H1 (cell line): ENCODE results near the gene RBM17. TPM values are rescaled to one million over a fixed set of nuclear protein-coding genes. Genes with fewer than 3 reads are reported as not detected.

ENCODE experiments used
- CTCF ChIA-PET: fragments of 300-600 bp; sonication (Branson Sonifier 250); formaldehyde crosslinking; loops from one replicate; lab custom pipeline; 2021; ENCODE audit not compliant: partially characterized antibody; lab: Charles Lee
- POLR2A ChIA-PET: fragments of 300-600 bp; sonication (Branson Sonifier 250); formaldehyde crosslinking; loops from one replicate; lab custom pipeline; 2021; ENCODE audit warnings: inconsistent platforms; ENCODE audit not compliant: partially characterized antibody; lab: Charles Lee
- DNase-seq, 2 experiments: peaks; one replicate each; pipeline versions ENCODE4 v3.0.0 to v3.0.0-alpha.2; 2010 to 2022; ENCODE audit warnings: low spot score in 2 of 2, low read depth in 1 of 2, mixed read lengths in 1 of 2
- FAIRE-seq: peaks from 2 replicates; lab custom pipeline; 2011; peaks lifted over from hg19 to GRCh38; lab: Jason Lieb, UNC
- H2AFZ ChIP-seq: 2 replicates; pipeline ENCODE4 v1.8.1; 2012; ENCODE audit warnings: low read length, inconsistent platforms
- H2AK5ac ChIP-seq: 2 replicates; pipeline ENCODE4 v1.6.1; 2013; ENCODE audit warnings: low read depth, low read length
- H2BK120ac ChIP-seq: replicated peaks from 2 replicates; pipeline ENCODE3; 2013; ENCODE audit warnings: low read depth, low read length, inconsistent platforms
- H2BK12ac ChIP-seq: 2 replicates; pipeline ENCODE4 v1.6.1; 2013; ENCODE audit warnings: low read depth, low read length
- H2BK15ac ChIP-seq: 2 replicates; pipeline ENCODE4 v1.6.1; 2013; ENCODE audit warnings: low read length
- H2BK20ac ChIP-seq: 2 replicates; pipeline ENCODE4 v1.6.1; 2013; ENCODE audit warnings: low read length
- H2BK5ac ChIP-seq: 2 replicates; pipeline ENCODE4 v1.6.1; 2013; ENCODE audit warnings: low read depth, low read length
- H3K14ac ChIP-seq: 2 replicates; pipeline ENCODE4 v1.6.1; 2013; ENCODE audit warnings: inconsistent platforms; ENCODE audit not compliant: insufficient read length
- H3K18ac ChIP-seq: 2 replicates; pipeline ENCODE4 v1.6.1; 2013; ENCODE audit warnings: low read length; ENCODE audit errors: extremely low read depth
- H3K23ac ChIP-seq: 2 replicates; pipeline ENCODE4 v1.6.1; 2013; ENCODE audit warnings: inconsistent platforms; ENCODE audit not compliant: insufficient read length
- H3K23me2 ChIP-seq: 2 replicates; pipeline ENCODE4 v1.6.1; 2013; ENCODE audit warnings: low read depth, low read length
- H3K27ac ChIP-seq: 2 replicates; pipeline ENCODE4 v1.6.1; 2011; ENCODE audit warnings: low read depth, low read length, inconsistent platforms
- H3K27me3 ChIP-seq, 4 experiments: replicated peaks in 1 of 4; 1 replicate in 1 of 4; 2 replicates in 3 of 4; pipeline versions ENCODE4 v1.6.1 to v1.8.1; 2011 to 2013; ENCODE audit warnings: low read length in 3 of 4, mild to moderate bottlenecking in 3 of 4, inconsistent platforms in 2 of 4, mixed read lengths in 2 of 4, moderate library complexity in 1 of 4; ENCODE audit not compliant: control insufficient read depth in 3 of 4, insufficient read depth in 3 of 4; ENCODE audit errors: extremely low read depth in 1 of 4
- H3K36me3 ChIP-seq, 4 experiments: 2 replicates each; pipeline versions ENCODE4 v1.6.1 to v1.8.1; 2011 to 2013; ENCODE audit warnings: mild to moderate bottlenecking in 4 of 4, low read length in 3 of 4, moderate library complexity in 2 of 4, control low read depth in 1 of 4, inconsistent platforms in 1 of 4; ENCODE audit not compliant: insufficient read depth in 4 of 4, control insufficient read depth in 2 of 4
- H3K4ac ChIP-seq: replicated peaks from 2 replicates; pipeline ENCODE3; 2013; ENCODE audit warnings: low read length, low read depth, mixed read lengths, inconsistent platforms; ENCODE audit not compliant: insufficient read length
- H3K4me1 ChIP-seq, 4 experiments: replicated peaks in 1 of 4; 1 replicate in 1 of 4; 2 replicates in 3 of 4; pipeline versions ENCODE4 v1.6.1 to v1.8.1; 2011 to 2013; ENCODE audit warnings: low read length in 3 of 4, inconsistent platforms in 2 of 4, mixed read lengths in 1 of 4; ENCODE audit not compliant: insufficient read depth in 4 of 4, control insufficient read depth in 3 of 4
- H3K4me2 ChIP-seq, 2 experiments: 2 replicates each; pipeline versions ENCODE4 v1.6.1 to v1.8.1; 2011 to 2013; ENCODE audit warnings: low read depth in 2 of 2, low read length in 2 of 2, control low read depth in 1 of 2, inconsistent platforms in 1 of 2, mild to moderate bottlenecking in 1 of 2; ENCODE audit not compliant: insufficient read depth in 1 of 2
- H3K4me3 ChIP-seq, 4 experiments: fragments of 200-600, 300-600 bp in 1 of 4; sonication (generic), shearing (Covaris generic), sonication (Bioruptor Twin) in 1 of 4; 2 replicates each; pipeline versions ENCODE4 v1.5.1 to v1.8.1; 2011 to 2016; ENCODE audit warnings: low read length in 4 of 4, low read depth in 3 of 4, control low read depth in 2 of 4, inconsistent platforms in 2 of 4, mild to moderate bottlenecking in 2 of 4, mixed read lengths in 1 of 4, moderate library complexity in 1 of 4; ENCODE audit not compliant: insufficient read depth in 2 of 4; ENCODE audit errors: extremely low read depth in 1 of 4
- H3K56ac ChIP-seq: replicated peaks from 2 replicates; pipeline ENCODE3; 2013; ENCODE audit warnings: low read depth, mild to moderate bottlenecking, mixed read lengths, low read length, inconsistent platforms; ENCODE audit not compliant: insufficient read length
- H3K79me1 ChIP-seq: 2 replicates; pipeline ENCODE4 v1.6.1; 2013; ENCODE audit warnings: low read depth, low read length, control low read depth
- H3K79me2 ChIP-seq, 2 experiments: 2 replicates each; pipeline versions ENCODE4 v1.6.1 to v1.8.1; 2012 to 2013; ENCODE audit warnings: low read length in 2 of 2, mild to moderate bottlenecking in 2 of 2, inconsistent platforms in 1 of 2; ENCODE audit not compliant: insufficient read depth in 2 of 2, control insufficient read depth in 1 of 2
- H3K9ac ChIP-seq, 4 experiments: replicated peaks in 1 of 4; 1 replicate in 1 of 4; 2 replicates in 3 of 4; pipeline versions ENCODE4 v1.6.1 to v1.8.1; 2011 to 2013; ENCODE audit warnings: low read depth in 3 of 4, low read length in 3 of 4, control low read depth in 2 of 4, mild to moderate bottlenecking in 2 of 4, moderate library complexity in 2 of 4, inconsistent platforms in 1 of 4; ENCODE audit errors: extremely low read depth in 1 of 4
- H3K9me3 ChIP-seq, 2 experiments: 2 replicates each; pipeline versions ENCODE4 v1.6.1 to v1.8.1; 2012 to 2013; ENCODE audit warnings: mild to moderate bottlenecking in 2 of 2, moderate library complexity in 2 of 2, control low read depth in 1 of 2, inconsistent platforms in 1 of 2, low read depth in 1 of 2, low read length in 1 of 2, mixed read lengths in 1 of 2; ENCODE audit not compliant: insufficient read depth in 2 of 2
- H4K20me1 ChIP-seq, 2 experiments: replicated peaks in 1 of 2; 2 replicates each; pipeline versions ENCODE3 to v1.8.1; 2011 to 2013; ENCODE audit warnings: inconsistent platforms in 2 of 2, low read length in 2 of 2, mild to moderate bottlenecking in 1 of 2; ENCODE audit not compliant: insufficient read depth in 2 of 2, control insufficient read depth in 1 of 2
- H4K5ac ChIP-seq: 2 replicates; pipeline ENCODE4 v1.6.1; 2013; ENCODE audit warnings: low read length, low read depth, mixed read lengths, inconsistent platforms; ENCODE audit not compliant: insufficient read length
- H4K8ac ChIP-seq: 2 replicates; pipeline ENCODE4 v1.8.0; 2013; ENCODE audit warnings: mild to moderate bottlenecking, moderate library complexity, low read length, inconsistent platforms; ENCODE audit not compliant: insufficient read depth; ENCODE audit errors: extremely low read depth
- H4K91ac ChIP-seq: replicated peaks from 2 replicates; pipeline ENCODE3; 2013; ENCODE audit warnings: low read length, mixed read lengths, inconsistent platforms; ENCODE audit not compliant: insufficient read length
- CEBPB ChIP-seq: IDR thresholded peaks from 2 replicates; pipeline ENCODE4 v1.6.1; 2012; ENCODE audit warnings: low read depth, low read length
- CREB1 ChIP-seq: IDR thresholded peaks from 2 replicates; pipeline ENCODE4 v1.6.1; 2012; ENCODE audit warnings: inconsistent platforms
- CTBP2 ChIP-seq: IDR thresholded peaks from 2 replicates; pipeline ENCODE4 v1.7.0; 2011; ENCODE audit warnings: borderline replicate concordance, mild to moderate bottlenecking, moderate library complexity, mixed read lengths, low read length; ENCODE audit not compliant: insufficient read depth, insufficient read length
- CTCF ChIP-seq, 3 experiments: IDR thresholded peaks; 1 replicate in 2 of 3; 2 replicates in 1 of 3; pipeline versions ENCODE4 v1.5.1 to v1.6.1; 2011; ENCODE audit warnings: low read length in 3 of 3, mild to moderate bottlenecking in 3 of 3, inconsistent platforms in 2 of 3, low read depth in 1 of 3, moderate library complexity in 1 of 3; ENCODE audit not compliant: insufficient read depth in 1 of 3; ENCODE audit errors: control extremely low read depth in 1 of 3
- NANOG ChIP-seq: IDR thresholded peaks from 2 replicates; pipeline ENCODE4 v1.6.1; 2011; ENCODE audit warnings: low read length, low read depth, mild to moderate bottlenecking, inconsistent platforms; ENCODE audit not compliant: insufficient read depth, poor library complexity, severe bottlenecking
- RAD21 ChIP-seq, 2 experiments: IDR thresholded peaks in 1 of 2; conservative IDR thresholded peaks in 1 of 2; 2 replicates each; pipeline ENCODE4 v1.6.1; 2011; ENCODE audit warnings: low read depth in 2 of 2, low read length in 2 of 2, improper control_type of control experiment in 1 of 2, inconsistent platforms in 1 of 2, mild to moderate bottlenecking in 1 of 2, moderate library complexity in 1 of 2
- SIRT6 ChIP-seq: IDR thresholded peaks from one replicate; pipeline ENCODE4 v1.7.1; 2012; ENCODE audit warnings: low read length, inconsistent platforms
- ZNF274 ChIP-seq: IDR thresholded peaks from 2 replicates; pipeline ENCODE4 v1.7.0; 2012; ENCODE audit warnings: low read length, borderline replicate concordance; ENCODE audit errors: extremely low read depth
- WGBS, 2 experiments: shearing (Covaris generic) in 1 of 2; methylation state at CpG; one replicate each; pipeline versions ENCODE4 v1.1.6 to v1.1.7; 2013 to 2015; ENCODE audit warnings: low lambda C conversion rate in 2 of 2, mixed read lengths in 2 of 2, inconsistent platforms in 1 of 2, low coverage in 1 of 2, missing lambda C conversion rate in 1 of 2; ENCODE audit not compliant: insufficient replicate concordance in 2 of 2, insufficient coverage in 1 of 2, insufficient read length in 1 of 2; ENCODE audit errors: extremely low coverage in 1 of 2, missing lambda C conversion rate in 1 of 2; 5-methylcytosine and 5-hydroxymethylcytosine counted together
- polyA plus RNA-seq, 7 experiments: library from polyadenylated mRNA; depleted of rRNA in 3 of 7; stranded (reverse) in 5 of 7; unstranded in 2 of 7; fragments of >200 nt in 5 of 7; fragments of 200-250 nt in 2 of 7; gene quantifications; 1 replicate in 5 of 7; 2 replicates in 1 of 7; 4 replicates in 1 of 7; pipeline versions ENCODE4 v1.2.1 to v1.2.3, GENCODE V29; 2011 to 2013; ENCODE audit warnings: missing spikeins in 2 of 7, mixed read lengths in 2 of 7
- total RNA-seq: library from RNA; stranded (reverse); fragmentation: NEBNext Ultra II Directional; extraction: Animal tissue kit (Norgen Biotek cat#: 25700); gene quantifications from 2 replicates; pipeline ENCODE4 v1.2.1, GENCODE V29; 2021

The RBM17 gene
- total and polyA plus RNA-seq, 2 of the 8 experiments (the other 6 are each of a cell fraction or from before 2014, with no cell fraction given), result 15.7 to 128 TPM

DNA sequence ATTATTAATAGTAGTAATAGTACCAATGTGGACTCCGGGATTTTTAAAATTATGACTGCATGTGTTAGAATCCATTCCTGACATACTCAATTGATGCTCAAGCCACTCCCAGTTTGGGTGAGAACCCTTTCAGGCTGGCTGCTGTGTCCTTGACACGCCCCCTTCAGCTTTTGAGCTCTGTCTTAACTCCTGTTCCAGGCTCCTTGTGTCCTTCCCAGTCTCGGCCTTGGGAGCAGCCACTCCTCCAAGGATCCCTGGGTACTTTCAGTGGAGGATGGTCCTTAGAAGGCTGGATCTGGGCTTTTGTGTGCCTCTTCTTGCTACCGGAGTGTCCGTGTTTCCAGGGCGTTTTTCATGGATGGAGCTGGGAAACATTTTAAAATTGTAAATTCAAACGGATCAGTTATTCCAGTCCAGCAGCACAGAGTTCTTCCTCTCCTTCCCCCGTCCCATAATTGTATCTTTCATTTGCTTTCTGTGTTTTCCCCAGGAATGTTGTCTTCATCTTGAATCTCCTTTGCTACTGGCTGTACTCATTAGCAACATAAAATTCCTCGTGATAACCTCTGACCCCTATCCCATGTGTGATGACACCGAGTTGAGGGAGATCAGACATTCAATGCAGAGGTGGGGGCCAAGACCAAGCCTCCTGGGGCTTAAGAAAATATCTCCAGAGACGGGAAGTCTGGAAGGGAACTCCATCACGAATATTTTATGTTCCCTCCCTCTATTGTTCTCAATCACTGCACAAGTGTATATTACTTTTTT, 73.9 kb downstream of the RBM17 start:
- Histone ChIP-seq H4K8ac (no peak overlapping the region), H2BK120ac (no peak overlapping the region), H2BK15ac (no peak overlapping the region), H2BK12ac (no peak overlapping the region; the same call in 1 of the 2 replicates), H3K23me2 (no peaks in the 10 kb centered on the region), H3K4ac (no peak overlapping the region), H2AK5ac (no peak overlapping the region), H3K4me3 (peak overlapping the region in 1 of 4 experiments; percentile 88; a peak in 5 of 8 replicates), H3K4me1 (peaks cover 0 to 2% (median 0%) of the 10 kb centered on the region in 4 experiments; a peak in 1 of 7 replicates), H2BK20ac (no peak overlapping the region), H3K9me3 (no peaks in the 10 kb centered on the region), H4K91ac (no peak overlapping the region), H3K36me3 (peaks cover 0 to 2% (median under 1%) of the 10 kb centered on the region in 4 experiments; a peak in 1 of 8 replicates), H4K20me1 (peaks cover 0 to 3% of the 10 kb centered on the region in 2 experiments), H3K18ac (no peak overlapping the region), H2AFZ (no peak overlapping the region), H3K56ac (no peak overlapping the region), H4K5ac (no peak overlapping the region), H3K14ac (no peak overlapping the region), H3K27me3 (no peaks in the 10 kb centered on the region), H3K4me2 (peak overlapping the region; percentile 68 to 78), H3K9ac (no peak overlapping the region; a peak in 1 of 7 replicates), H3K27ac (no peak overlapping the region), H2BK5ac (no peak overlapping the region), H3K79me2 (peaks cover 0 to 32% of the 10 kb centered on the region in 2 experiments; a peak in 2 of 4 replicates), H3K23ac (no peak overlapping the region), H3K79me1 (no peaks in the 10 kb centered on the region; the same call in 1 of the 2 replicates)
- ChIA-PET POLR2A (interaction anchor here (0.9 to 2.2 kb wide), 8 partner anchors 10 to 40 kb away, joined by 3 to 12 read pairs (median 6); partner anchors contain the start of gene PFKFB3), CTCF (interaction anchor here (0.7 to 2.8 kb wide), 7 partner anchors 10 to 231 kb away, joined by 3 to 19 read pairs (median 3); no protein-coding TSS in a partner anchor)
- DNase-seq, result no peak
- FAIRE-seq, result no peak
- 81% methylated on average over 12 of the region's 12 CpGs; no CpG with 5 or more reads in 1 of the 2 experiments for WGBS, 2 experiments
- TF ChIP-seq CEBPB, result no peak
- no peak for TF ChIP-seq ZNF274
- no peak for TF ChIP-seq CTCF (IDR thresholded peaks at IDR 0.05; ENCODE audit: control extremely low read depth in 1 of 3, insufficient read depth in 1 of 3, low read depth in 1 of 3, low read length in 3 of 3)
- TF ChIP-seq NANOG, result no peak
- no peak for TF ChIP-seq CTBP2
- no peak for TF ChIP-seq CREB1
- TF ChIP-seq SIRT6, result no peak
- TF ChIP-seq RAD21 (IDR thresholded peaks at IDR 0.05 in 1 of 2, conservative IDR thresholded peaks at IDR 0.05 in 1 of 2; ENCODE audit: low read depth in 2 of 2, low read length in 2 of 2), result no peak
